ENCODE measurements around the gene ABHD17A. TPM values are rescaled to one million over a fixed set of nuclear protein-coding genes. Genes with fewer than 3 reads are reported as not detected.
"Not testable (repeated sequence)": the region's sequence is repeated elsewhere in the genome, so short reads cannot be mapped to it uniquely, and the experiment has no call there.

Gene ABHD17A
- total RNA-seq, 1 experiment from 2014 or later, result 60.7 TPM

- H3K9me3 Mint-ChIP-seq, result no peaks in the 10 kb centered on the region
- ChIA-PET POLR2A (no interaction called here), CTCF (no interaction called here)
- no peak overlapping the region for H3K27ac Mint-ChIP-seq
- H3K4me1 Mint-ChIP-seq, result peaks cover 20% of the 10 kb centered on the region
- TF ChIP-seq TP53 (CRISPR knock-in tag; IDR thresholded peaks at IDR 0.05) (no peak), ZNF317 (CRISPR knock-in tag; IDR thresholded peaks at IDR 0.05; ENCODE audit: borderline replicate concordance, low read depth) (no peak), CREB1 (CRISPR knock-in tag; IDR thresholded peaks at IDR 0.05) (no peak), ZNF532 (CRISPR knock-in tag; IDR thresholded peaks at IDR 0.05; ENCODE audit: borderline replicate concordance) (no peak), ATF1 (CRISPR knock-in tag; IDR thresholded peaks at IDR 0.05) (no peak), NFATC4 (CRISPR knock-in tag; IDR thresholded peaks at IDR 0.05) (no peak), NFE2L1 (CRISPR knock-in tag; IDR thresholded peaks at IDR 0.05) (no peak), PRRX2 (CRISPR knock-in tag; IDR thresholded peaks at IDR 0.05) (no peak)
- TF ChIP-seq, protein P1, sequence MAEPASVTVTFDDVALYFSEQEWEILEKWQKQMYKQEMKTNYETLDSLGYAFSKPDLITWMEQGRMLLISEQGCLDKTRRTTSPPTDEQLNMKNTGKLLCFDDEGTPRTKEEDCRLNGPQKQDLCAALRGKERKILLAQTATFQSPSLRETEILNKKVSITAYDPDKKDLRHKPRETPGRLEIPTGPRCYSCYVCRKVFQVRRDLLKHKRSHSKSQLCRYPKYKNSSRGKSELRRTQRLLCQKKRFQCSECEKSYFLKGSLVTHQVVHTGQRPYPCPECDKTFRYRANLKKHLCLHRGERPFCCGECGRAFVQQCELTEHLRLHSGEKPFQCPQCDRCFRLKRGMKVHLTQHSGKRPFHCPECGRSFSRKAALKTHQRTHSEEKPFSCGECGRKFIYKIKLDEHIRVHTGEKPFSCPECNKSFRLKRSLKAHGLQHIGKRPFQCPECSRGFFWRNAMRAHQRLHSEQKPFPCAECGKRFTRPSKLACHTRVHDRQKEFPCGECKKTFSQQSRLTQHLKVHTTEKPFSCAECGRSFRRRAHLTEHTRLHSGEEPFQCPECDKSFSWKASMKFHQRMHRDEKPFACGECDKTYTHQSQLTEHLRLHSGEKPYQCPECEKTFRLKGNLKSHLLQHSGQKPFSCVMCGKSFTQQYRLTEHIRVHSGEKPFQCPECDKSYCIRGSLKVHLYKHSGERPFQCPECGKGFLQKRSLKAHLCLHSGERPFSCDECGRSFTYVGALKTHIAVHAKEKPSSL (CRISPR knock-in tag; conservative IDR thresholded peaks at IDR 0.05), result no peak
- no peaks in the 10 kb centered on the region for H3K36me3 Mint-ChIP-seq
- DNase-seq (ENCODE audit: low spot score) (no peak), ATAC-seq (no peak)
- no peak overlapping the region for H3K4me3 Mint-ChIP-seq
- peaks cover 2% of the 10 kb centered on the region; the same call in 1 of the 2 replicates for H3K27me3 Mint-ChIP-seq (ENCODE audit: low read depth)
Measured at GRCh38 chr19:1880611-1881392, 4.5 kb downstream of the ABHD17A start.

- H3K36me3 Mint-ChIP-seq; H3K27ac Mint-ChIP-seq; ATAC-seq; H3K27me3 Mint-ChIP-seq (ENCODE audit: low read depth); POLR2A ChIA-PET; DNase-seq (ENCODE audit: low spot score); H3K9me3 Mint-ChIP-seq; H3K4me3 Mint-ChIP-seq: not testable (repeated sequence)
- CTCF ChIA-PET, result interaction anchor here (0.6 kb wide), 1 partner anchor 333 kb away, joined by 4 read pairs; no protein-coding TSS in a partner anchor
- peaks cover 23% of the 10 kb centered on the region for H3K4me1 Mint-ChIP-seq
Measured at GRCh38 chr19:1879982-1880381, 5.3 kb downstream of the ABHD17A start.

GRCh38 chr19:1878583-1878982, 6.7 kb downstream of the ABHD17A start:
- H3K27ac Mint-ChIP-seq; H3K9me3 Mint-ChIP-seq; H3K4me3 Mint-ChIP-seq; DNase-seq (ENCODE audit: low spot score); ATAC-seq; POLR2A ChIA-PET; H3K27me3 Mint-ChIP-seq (ENCODE audit: low read depth); H3K36me3 Mint-ChIP-seq; CTCF ChIA-PET: not testable (repeated sequence)
- H3K4me1 Mint-ChIP-seq, result peaks cover 26% of the 10 kb centered on the region

DNA sequence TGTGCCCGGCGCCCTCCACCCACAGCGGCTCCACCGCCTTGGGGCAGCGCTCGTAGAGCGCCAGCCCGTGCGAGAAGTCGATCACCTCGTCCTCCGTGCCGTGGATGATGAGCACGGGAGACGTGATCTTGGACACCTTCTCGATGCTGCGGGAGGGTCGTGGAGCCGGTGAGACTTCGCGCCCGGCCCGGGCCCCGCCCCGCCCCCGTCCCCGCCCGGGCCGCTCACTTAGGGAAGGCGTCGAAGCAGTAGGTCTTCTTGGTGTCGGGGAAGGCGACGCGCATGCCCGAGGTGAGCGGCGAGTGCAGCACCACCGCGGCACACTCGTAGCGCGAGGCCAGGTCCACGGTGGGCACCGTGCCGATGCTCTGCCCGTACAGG, 8.0 kb downstream of the ABHD17A start:
- H3K27ac Mint-ChIP-seq; H3K9me3 Mint-ChIP-seq; H3K36me3 Mint-ChIP-seq; ATAC-seq; H3K27me3 Mint-ChIP-seq (ENCODE audit: low read depth); POLR2A ChIA-PET; DNase-seq (ENCODE audit: low spot score): not testable (repeated sequence)
- peaks cover 17% of the 10 kb centered on the region for H3K4me1 Mint-ChIP-seq
- CTCF ChIA-PET, result interaction anchor here (0.8 to 3.0 kb wide), 8 partner anchors 8 to 69 kb away, joined by 3 to 48 read pairs (median 8); partner anchors contain the start of gene ABHD17A
- peak overlapping the region; percentile 47; the same call in 1 of the 2 replicates for H3K4me3 Mint-ChIP-seq
